GM06990 (cell line): ENCODE data around the gene SMC2.

Experiments
- DNase-seq: peaks from one replicate; pipeline ENCODE4 v3.0.0-alpha.2; 2011; ENCODE audit not compliant: insufficient read length; ENCODE audit errors: extremely low read depth
- H3K27me3 ChIP-seq: replicated peaks from 2 replicates; pipeline ENCODE4 v1.6.0; 2011; ENCODE audit warnings: low read length; ENCODE audit not compliant: control insufficient read depth, insufficient read depth
- H3K36me3 ChIP-seq: 2 replicates; pipeline ENCODE4 v1.5.1; 2011; ENCODE audit warnings: low read length; ENCODE audit not compliant: control insufficient read depth, insufficient read depth
- H3K4me3 ChIP-seq: replicated peaks from 2 replicates; pipeline ENCODE4 v1.5.1; 2011; ENCODE audit warnings: low read depth, mild to moderate bottlenecking, control low read depth, low read length
- CTCF ChIP-seq: IDR thresholded peaks from 2 replicates; pipeline ENCODE4 v1.5.1; 2011; ENCODE audit warnings: low read length, control low read depth, mild to moderate bottlenecking, inconsistent platforms; ENCODE audit not compliant: insufficient read depth, poor library complexity, severe bottlenecking

The SMC2 gene

GRCh38 chr9:104108315-104108714, 14.2 kb downstream of the SMC2 start:
- no peak for DNase-seq
- no peaks in the 10 kb centered on the region for H3K27me3 ChIP-seq
- peaks cover 19% of the 10 kb centered on the region for H3K36me3 ChIP-seq
- no peak for TF ChIP-seq CTCF
- no peak overlapping the region for H3K4me3 ChIP-seq

GRCh38 chr9:104110509-104110908, 16.4 kb downstream of the SMC2 start:
- no peak for TF ChIP-seq CTCF
- no peak for DNase-seq
- Histone ChIP-seq H3K36me3 (peaks cover 13% of the 10 kb centered on the region), H3K27me3 (no peaks in the 10 kb centered on the region), H3K4me3 (no peak overlapping the region)

GRCh38 chr9:104118916-104119315, 24.8 kb downstream of the SMC2 start:
- TF ChIP-seq CTCF, result no peak
- DNase-seq, result no peak
- no peaks in the 10 kb centered on the region for H3K27me3 ChIP-seq
- no peaks in the 10 kb centered on the region; the same call in 1 of the 2 replicates for H3K36me3 ChIP-seq
- no peak overlapping the region for H3K4me3 ChIP-seq

- no peaks in the 10 kb centered on the region; the same call in 1 of the 2 replicates for H3K36me3 ChIP-seq
- no peak for TF ChIP-seq CTCF
- no peaks in the 10 kb centered on the region for H3K27me3 ChIP-seq
- no peak for DNase-seq
- no peak overlapping the region for H3K4me3 ChIP-seq
These were observed 26.9 kb downstream of the SMC2 start for GRCh38 chr9:104121022-104121421.

- no peak for DNase-seq
- Histone ChIP-seq H3K4me3 (no peak overlapping the region), H3K36me3 (peaks cover 2% of the 10 kb centered on the region), H3K27me3 (no peaks in the 10 kb centered on the region)
- TF ChIP-seq CTCF, result no peak
These were observed 44.2 kb downstream of the SMC2 start for GRCh38 chr9:104138243-104138868.
